DMS 273 (cell line): ENCODE measurements around the gene LMF1.

ENCODE experiments used
- DNase-seq: peaks from one replicate; lab custom pipeline; 2025; ENCODE audit not compliant: unreplicated experiment; lab: John Stamatoyannopoulos, UW

The LMF1 gene

GRCh38 chr16:817001-817906 is 153.5 kb downstream of the LMF1 start:
- peak; percentile 49 for DNase-seq

DNA sequence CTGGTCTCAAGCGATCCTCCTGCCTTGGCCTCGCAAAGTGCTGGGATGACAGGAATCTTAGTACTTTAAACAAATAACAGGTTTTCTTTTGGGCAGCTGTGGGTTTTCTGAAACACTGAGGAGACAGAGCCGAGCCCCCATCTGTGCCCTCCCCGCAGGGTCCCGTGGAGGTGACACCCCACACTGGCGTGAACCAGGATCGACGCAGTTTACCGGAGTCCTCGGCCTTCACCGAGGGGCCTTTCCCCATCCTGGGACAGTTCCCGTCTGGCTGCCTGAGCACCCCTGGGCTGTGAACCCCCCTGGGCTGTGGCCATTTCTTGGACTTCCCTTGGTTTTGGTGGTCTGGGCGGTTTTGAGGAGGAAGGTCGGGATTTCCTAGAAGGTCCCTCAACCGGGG is 154.9 kb downstream of the LMF1 start:
- no peak for DNase-seq

DNA sequence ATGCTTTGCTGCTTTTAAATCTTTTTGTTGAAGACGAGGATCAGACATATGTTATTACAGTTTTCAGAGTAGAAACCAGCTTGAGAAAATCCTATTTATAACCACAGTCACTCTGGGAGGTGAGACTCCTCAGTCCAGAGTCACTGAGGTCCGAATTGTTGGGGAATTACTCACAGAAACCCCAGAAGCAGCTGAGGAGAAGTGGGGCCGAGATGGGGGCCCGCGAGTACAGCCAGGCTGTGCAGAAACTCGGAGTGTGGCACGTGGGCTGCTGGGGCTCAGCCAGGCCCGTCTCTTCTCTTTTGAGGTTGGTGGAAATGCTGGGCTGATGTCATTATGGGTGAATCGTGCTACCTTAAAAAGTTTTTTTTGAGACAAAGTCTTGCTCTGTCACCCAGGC is 155.8 kb downstream of the LMF1 start:
- DNase-seq = no peak

GRCh38 chr16:813916-814412 is 156.8 kb downstream of the LMF1 start:
- no peak for DNase-seq

GRCh38 chr16:813204-813915 is 157.4 kb downstream of the LMF1 start:
- DNase-seq = peak; percentile 82

DNA sequence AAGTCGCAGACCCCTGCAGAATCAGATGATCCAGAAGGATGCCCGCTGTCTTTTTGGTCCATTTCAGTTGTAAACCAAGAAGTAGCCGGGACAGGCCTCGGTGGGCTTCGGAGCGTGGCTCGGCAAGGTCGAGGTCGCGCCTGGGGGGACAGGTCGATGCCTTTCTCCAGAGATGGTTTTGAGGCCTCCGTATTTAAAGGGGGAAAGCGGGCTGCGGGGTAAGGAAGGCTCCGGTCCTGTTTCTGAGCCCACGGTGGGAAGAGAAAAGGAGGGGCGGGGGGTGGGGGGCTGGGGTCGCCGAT is 162.7 kb downstream of the LMF1 start:
- DNase-seq = no peak

- DNase-seq = peak; percentile 95
Measured at GRCh38 chr16:807347-808084, 163.3 kb downstream of the LMF1 start.

DNA sequence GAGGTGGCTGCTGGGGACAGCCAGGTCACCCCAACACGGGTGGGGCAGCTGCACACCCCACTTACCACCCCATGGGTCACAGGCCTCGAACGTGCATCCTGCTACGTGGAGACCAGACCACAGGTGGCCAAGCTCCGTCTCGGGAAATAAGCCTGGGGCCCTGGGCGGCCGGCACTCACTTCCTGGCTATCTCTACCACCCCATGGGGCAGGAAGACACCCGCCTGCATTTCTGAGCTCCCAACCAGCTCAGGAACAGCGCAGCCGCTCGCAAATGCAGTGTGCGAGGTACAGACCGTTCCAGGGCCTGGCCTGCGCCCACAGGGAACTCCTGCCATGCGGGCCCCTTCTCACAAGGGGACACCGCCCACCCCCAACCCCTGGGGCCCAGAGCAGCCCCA is 165.3 kb downstream of the LMF1 start:
- no peak for DNase-seq

- peak; percentile 49 for DNase-seq
Measured at GRCh38 chr16:804193-805048, 166.4 kb downstream of the LMF1 start.

GRCh38 chr16:803754-804080 is 167.1 kb downstream of the LMF1 start:
- no peak for DNase-seq
